Stomach (tissue), 9 donors: ENCODE measurements around the gene EFNB1. TPM values are rescaled to one million over a fixed set of nuclear protein-coding genes. Genes with fewer than 3 reads are reported as not detected.
A peak's percentile ranks its signal among the peaks of the same experiment; 100 is the strongest.

ENCODE experiments used
- DNase-seq, 2 donors: peaks; one replicate each; pipeline versions ENCODE4 v3.0.0 to v3.0.0-alpha.2; 2013 to 2019
- H3K27ac ChIP-seq, 5 donors: fragments of 200-600 bp in 4 of 5; sonication (generic) in 4 of 5; one replicate each; pipeline ENCODE4 v1.5.1; 2013 to 2019; ENCODE audit warnings: mild to moderate bottlenecking in 1 of 5, moderate library complexity in 1 of 5
- H3K27me3 ChIP-seq, 3 donors: fragments of 200-600 bp; sonication (generic); one replicate each; pipeline ENCODE4 v1.5.1; 2017 to 2019; ENCODE audit warnings: mixed run types in 1 of 3
- H3K36me3 ChIP-seq, 4 donors: fragments of 200-600 bp; sonication (generic); 1 replicate in 3 of 4; 2 replicates in 1 of 4; pipeline ENCODE4 v1.5.1; 2016 to 2019
- H3K4me1 ChIP-seq, 4 donors: fragments of 200-600 bp; sonication (generic); one replicate each; pipeline ENCODE4 v1.5.1; 2016 to 2019
- H3K4me3 ChIP-seq, 4 donors: fragments of 200-600 bp; sonication (generic) in 3 of 4; one replicate each; pipeline ENCODE4 v1.5.1; 2016 to 2019; ENCODE audit warnings: mild to moderate bottlenecking in 1 of 4
- H3K9me3 ChIP-seq, 4 donors: fragments of 200-600 bp; sonication (generic); one replicate each; pipeline ENCODE4 v1.5.1; 2016 to 2019
- CTCF ChIP-seq, 7 experiments: fragments of 450-650 bp in 4 of 7; fragments of 200-600 bp in 3 of 7; sonication (generic) in 3 of 7; IDR thresholded peaks; one replicate each; pipeline ENCODE4 v1.5.1; 2016 to 2019; ENCODE audit warnings: antibody characterized with exemption in 7 of 7, control low read depth in 2 of 7, mild to moderate bottlenecking in 1 of 7
- EP300 ChIP-seq: sonication (generic); formaldehyde crosslinking; IDR thresholded peaks from one replicate; pipeline ENCODE4 v1.6.1; 2017; ENCODE audit warnings: antibody characterized with exemption
- POLR2A ChIP-seq, 4 donors: fragments of 450-650 bp; IDR thresholded peaks; one replicate each; pipeline ENCODE4 v1.6.1; 2016; ENCODE audit warnings: antibody characterized with exemption in 4 of 4, control low read depth in 2 of 4, mild to moderate bottlenecking in 1 of 4, moderate library complexity in 1 of 4
- POLR2AphosphoS5 ChIP-seq, 3 donors: sonication (generic); formaldehyde crosslinking; IDR thresholded peaks; one replicate each; pipeline ENCODE4 v1.6.1; 2016; ENCODE audit warnings: antibody characterized with exemption in 3 of 3
- WGBS, 5 donors: extraction: QIAGEN DNeasy Blood & Tissue Kit in 3 of 5; methylation state at CpG; one replicate each; pipeline versions ENCODE4 v1.1.5 to v1.1.7; 2013 to 2018; 5-methylcytosine and 5-hydroxymethylcytosine counted together
- intact Hi-C: fragments of 100-400 bp; cut with DNase I; formaldehyde crosslinking; loops from one replicate; pipeline ENCODE4 v1.15.1; 2023; ENCODE audit warnings: low total_unique reads
- polyA plus RNA-seq, 3 donors: library from polyadenylated mRNA; stranded (reverse); fragments of 200-250 nt; gene quantifications; one replicate each; pipeline ENCODE4 v1.2.3, GENCODE V29; 2013
- total RNA-seq, 5 donors: library from RNA; depleted of rRNA; stranded (reverse); fragments of >200 nt; gene quantifications; one replicate each; pipeline versions ENCODE4 v1.1.0 to v1.2.3, GENCODE V29; 2014 to 2016
- donor health status: healthy with polysubstance abuse.
- donor health status: Bipolar disorder and iron deficiency.
- donor health status: healthy.

The EFNB1 gene
- total and polyA plus RNA-seq, 8 donors, result 5.8 to 160 (median 20.0) TPM

GRCh38 chrX:68853665-68854251 lies 24.9 kb downstream of the EFNB1 start:
- no peak for DNase-seq
- Histone ChIP-seq H3K27ac (no peak overlapping the region), H3K4me1 (no peaks in the 10 kb centered on the region), H3K9me3 (no peaks in the 10 kb centered on the region), H3K36me3 (no peaks in the 10 kb centered on the region), H3K4me3 (no peak overlapping the region), H3K27me3 (peaks cover 0 to 4% (median 3%) of the 10 kb centered on the region in 3 donors)
- TF ChIP-seq EP300 (no peak), CTCF (IDR thresholded peaks at IDR 0.05) (no peak), POLR2A (IDR thresholded peaks at IDR 0.05) (no peak), POLR2AphosphoS5 (IDR thresholded peaks at IDR 0.05) (no peak)
- intact Hi-C loops, result no loop called here
- WGBS, 5 donors, result 59 to 71% (median 66%) methylated on average over 2 to 4 of the region's 4 CpGs

- no peak for DNase-seq
- intact Hi-C loops, result no loop called here
- 63 to 80% (median 78%) methylated on average over 1 to 2 of the region's 2 CpGs; no CpG with 5 or more reads in 1 of the 5 donors for WGBS, 5 donors
These were observed 36.5 kb downstream of the EFNB1 start for GRCh38 chrX:68865300-68865699.

GRCh38 chrX:68865926-68866325 lies 37.1 kb downstream of the EFNB1 start:
- no peak for DNase-seq
- Histone ChIP-seq H3K36me3 (no peaks in the 10 kb centered on the region), H3K4me1 (peaks cover 0 to 10% (median 0%) of the 10 kb centered on the region in 4 donors), H3K27me3 (peaks cover 0 to 12% (median 0%) of the 10 kb centered on the region in 3 donors), H3K4me3 (no peak overlapping the region), H3K9me3 (no peaks in the 10 kb centered on the region), H3K27ac (no peak overlapping the region)
- TF ChIP-seq CTCF (IDR thresholded peaks at IDR 0.05) (no peak), POLR2A (IDR thresholded peaks at IDR 0.05) (no peak)
- intact Hi-C loops, result no loop called here
- 79 to 91% (median 82%) methylated on average over 2 of the region's 2 CpGs for WGBS, 5 donors

More at GRCh38 chrX:68865300-68865699, 36.5 kb downstream of the EFNB1 start:
- Histone ChIP-seq H3K4me3 (no peak overlapping the region), H3K4me1 (peaks cover 0 to 10% (median 0%) of the 10 kb centered on the region in 4 donors), H3K9me3 (no peaks in the 10 kb centered on the region), H3K36me3 (no peaks in the 10 kb centered on the region), H3K27ac (no peak overlapping the region), H3K27me3 (peaks cover 0 to 13% (median 0%) of the 10 kb centered on the region in 3 donors)
- TF ChIP-seq EP300, result no peak

- peak in 1 of 2 donors; percentile 70 for DNase-seq
- Histone ChIP-seq H3K27ac (no peak overlapping the region), H3K9me3 (no peaks in the 10 kb centered on the region), H3K4me1 (peaks cover 0 to 10% (median 0%) of the 10 kb centered on the region in 4 donors), H3K27me3 (peaks cover 0 to 7% (median 0%) of the 10 kb centered on the region in 3 donors), H3K36me3 (no peaks in the 10 kb centered on the region), H3K4me3 (no peak overlapping the region)
- intact Hi-C loops, result no loop called here
- WGBS, 5 donors, result 55 to 75% (median 72%) methylated on average over 12 to 14 of the region's 14 CpGs
- no peak for TF ChIP-seq POLR2AphosphoS5 (IDR thresholded peaks at IDR 0.05)
- TF ChIP-seq POLR2A (IDR thresholded peaks at IDR 0.05), result no peak
- TF ChIP-seq EP300, result no peak
- TF ChIP-seq CTCF (IDR thresholded peaks at IDR 0.05), result no peak
These were observed 38.8 kb downstream of the EFNB1 start for GRCh38 chrX:68867458-68868112.

- Histone ChIP-seq H3K36me3 (no peaks in the 10 kb centered on the region), H3K4me1 (peaks cover 0 to 10% (median 0%) of the 10 kb centered on the region in 4 donors), H3K4me3 (no peak overlapping the region), H3K27me3 (peaks cover 0 to 7% (median 0%) of the 10 kb centered on the region in 3 donors), H3K27ac (peak overlapping the region in 4 of 5 donors; percentile 35 to 53 (median 44)), H3K9me3 (no peaks in the 10 kb centered on the region)
- WGBS, 5 donors, result 87 to 90% (median 90%) methylated on average over 3 of the region's 3 CpGs
- TF ChIP-seq CTCF (IDR thresholded peaks at IDR 0.05), result no peak
- TF ChIP-seq POLR2AphosphoS5 (IDR thresholded peaks at IDR 0.05), result no peak
- no peak for TF ChIP-seq EP300
- TF ChIP-seq POLR2A (IDR thresholded peaks at IDR 0.05), result no peak
- DNase-seq, result no peak
- intact Hi-C loops, result no loop called here
These were observed 39.5 kb downstream of the EFNB1 start for GRCh38 chrX:68868316-68868715.
